Liver (tissue), 9 donors: ENCODE data around the gene NEK7. TPM values are rescaled to one million over a fixed set of nuclear protein-coding genes. Genes with fewer than 3 reads are reported as not detected.

Source experiments
- DNase-seq: peaks from one replicate; pipeline ENCODE4 v3.0.0-alpha.2; 2017; ENCODE audit warnings: low spot score
- H3K27ac ChIP-seq, 2 donors: one replicate each; pipeline ENCODE4 v1.7.0; 2013; ENCODE audit warnings: inconsistent platforms in 2 of 2, low read length in 2 of 2, control low read depth in 1 of 2, low read depth in 1 of 2, mild to moderate bottlenecking in 1 of 2
- H3K27me3 ChIP-seq, 4 donors: one replicate each; pipeline versions ENCODE4 v1.6.1 to v1.7.0; 2013; ENCODE audit warnings: low read length in 3 of 4, inconsistent platforms in 1 of 4, mild to moderate bottlenecking in 1 of 4, moderate library complexity in 1 of 4; ENCODE audit not compliant: control insufficient read depth in 4 of 4, insufficient read depth in 4 of 4
- H3K36me3 ChIP-seq, 4 donors: one replicate each; pipeline versions ENCODE4 v1.6.1 to v1.7.0; 2013; ENCODE audit warnings: low read length in 3 of 4, mild to moderate bottlenecking in 3 of 4, low read depth in 1 of 4, moderate library complexity in 1 of 4; ENCODE audit not compliant: control insufficient read depth in 4 of 4, insufficient read depth in 3 of 4
- H3K4me1 ChIP-seq, 4 donors: one replicate each; pipeline versions ENCODE4 v1.6.1 to v1.7.0; 2013; ENCODE audit warnings: low read length in 3 of 4, mild to moderate bottlenecking in 3 of 4, moderate library complexity in 1 of 4; ENCODE audit not compliant: control insufficient read depth in 4 of 4, insufficient read depth in 4 of 4
- H3K4me3 ChIP-seq, 3 donors: one replicate each; pipeline versions ENCODE4 v1.6.1 to v1.7.0; 2013; ENCODE audit warnings: low read length in 3 of 3, control low read depth in 1 of 3, low read depth in 1 of 3, mild to moderate bottlenecking in 1 of 3
- H3K9ac ChIP-seq, 2 donors: one replicate each; pipeline ENCODE4 v1.7.0; 2013; ENCODE audit warnings: low read length in 2 of 2, mild to moderate bottlenecking in 2 of 2, moderate library complexity in 2 of 2, control low read depth in 1 of 2, low read depth in 1 of 2
- H3K9me3 ChIP-seq, 4 donors: one replicate each; pipeline versions ENCODE4 v1.6.1 to v1.7.0; 2013; ENCODE audit warnings: low read length in 3 of 4; ENCODE audit not compliant: control insufficient read depth in 4 of 4
- EGR1 ChIP-seq, 2 donors: IDR thresholded peaks; 2 replicates each; pipeline ENCODE4 v1.6.1; 2016 to 2018; ENCODE audit warnings: antibody characterized with exemption in 2 of 2, low read depth in 2 of 2
- FOXA1 ChIP-seq: IDR thresholded peaks from 2 replicates; pipeline ENCODE4 v1.6.1; 2016; ENCODE audit warnings: antibody characterized with exemption
- FOXA2 ChIP-seq: IDR thresholded peaks from 2 replicates; pipeline ENCODE4 v1.6.1; 2016; ENCODE audit warnings: antibody characterized with exemption
- GABPA ChIP-seq, 2 donors: IDR thresholded peaks in 1 of 2; conservative IDR thresholded peaks in 1 of 2; 2 replicates each; pipeline ENCODE4 v1.6.1; 2016; ENCODE audit warnings: antibody characterized with exemption in 2 of 2, mild to moderate bottlenecking in 1 of 2, moderate library complexity in 1 of 2
- HNF4A ChIP-seq, 2 donors: conservative IDR thresholded peaks; 2 replicates each; pipeline ENCODE4 v1.6.1; 2016; ENCODE audit warnings: antibody characterized with exemption in 2 of 2, mild to moderate bottlenecking in 2 of 2
- HNF4G ChIP-seq: IDR thresholded peaks from 2 replicates; pipeline ENCODE4 v1.6.1; 2016; ENCODE audit warnings: antibody characterized with exemption
- JUND ChIP-seq, 2 donors: IDR thresholded peaks; 2 replicates each; pipeline ENCODE4 v1.6.1; 2016; ENCODE audit warnings: antibody characterized with exemption in 2 of 2
- NR2F2 ChIP-seq: IDR thresholded peaks from 2 replicates; pipeline ENCODE4 v1.6.1; 2016; ENCODE audit warnings: antibody characterized with exemption
- RAD21 ChIP-seq, 2 donors: IDR thresholded peaks; 2 replicates each; pipeline ENCODE4 v1.6.1; 2016; ENCODE audit warnings: antibody characterized with exemption in 2 of 2, mild to moderate bottlenecking in 2 of 2
- RXRA ChIP-seq, 2 donors: IDR thresholded peaks; 2 replicates each; pipeline ENCODE4 v1.6.1; 2017 to 2018; ENCODE audit warnings: antibody characterized with exemption in 2 of 2, mild to moderate bottlenecking in 1 of 2
- SP1 ChIP-seq: IDR thresholded peaks from 2 replicates; pipeline ENCODE4 v1.6.1; 2018; ENCODE audit warnings: antibody characterized with exemption, mild to moderate bottlenecking
- TAF1 ChIP-seq: conservative IDR thresholded peaks from 2 replicates; pipeline ENCODE4 v1.6.1; 2016; ENCODE audit warnings: antibody characterized with exemption, mild to moderate bottlenecking
- YY1 ChIP-seq: IDR thresholded peaks from 2 replicates; pipeline ENCODE4 v1.6.1; 2016; ENCODE audit warnings: antibody characterized with exemption, mild to moderate bottlenecking
- WGBS: extraction: QIAGEN DNeasy Blood & Tissue Kit; methylation state at CpG from one replicate; pipeline ENCODE4 v1.1.7; 2013; 5-methylcytosine and 5-hydroxymethylcytosine counted together
- polyA plus RNA-seq, 2 donors: library from polyadenylated mRNA; stranded (reverse) in 1 of 2; unstranded in 1 of 2; fragments of 200-250 nt in 1 of 2; fragments of >200 nt in 1 of 2; fragmentation: Nextera tagmentation in 1 of 2; extraction: Ambion mirVana in 1 of 2; gene quantifications; one replicate each; pipeline versions ENCODE4 v1.2.1 to v1.2.3, GENCODE V29; 2013 to 2015
- total RNA-seq, 2 donors: library from RNA; depleted of rRNA; stranded (reverse); fragments of >200 nt; gene quantifications; one replicate each; pipeline ENCODE4 v1.2.3, GENCODE V29; 2014
- TF ChIP-seq, protein P1 (sequence below): IDR thresholded peaks from 2 replicates; pipeline ENCODE4 v1.6.1; 2016; ENCODE audit warnings: antibody characterized with exemption, mild to moderate bottlenecking
- TF ChIP-seq, protein P2 (sequence below): IDR thresholded peaks from 2 replicates; pipeline ENCODE4 v1.6.1; 2016; ENCODE audit warnings: antibody characterized with exemption
- TF ChIP-seq, protein P3 (sequence below): IDR thresholded peaks from 2 replicates; pipeline ENCODE4 v1.6.1; 2016; ENCODE audit warnings: antibody characterized with exemption
- TF ChIP-seq, protein P4 (sequence below): fragments of 150-350 bp; IDR thresholded peaks from 2 replicates; pipeline ENCODE4 v1.5.1; 2017; ENCODE audit warnings: improper control_type of control experiment, low read depth, low read length; ENCODE audit not compliant: missing input control
- TF ChIP-seq, protein P5 (sequence below): IDR thresholded peaks from 2 replicates; pipeline ENCODE4 v1.6.1; 2016; ENCODE audit warnings: antibody characterized with exemption
- donor health status: healthy.
- donor health status: healthy.
- donor health status: healthy.
- donor health status: healthy.
- donor health status: healthy.

NEK7 gene
- total and polyA plus RNA-seq, 4 donors = 9.2 to 34.4 (median 20.2) TPM

DNA sequence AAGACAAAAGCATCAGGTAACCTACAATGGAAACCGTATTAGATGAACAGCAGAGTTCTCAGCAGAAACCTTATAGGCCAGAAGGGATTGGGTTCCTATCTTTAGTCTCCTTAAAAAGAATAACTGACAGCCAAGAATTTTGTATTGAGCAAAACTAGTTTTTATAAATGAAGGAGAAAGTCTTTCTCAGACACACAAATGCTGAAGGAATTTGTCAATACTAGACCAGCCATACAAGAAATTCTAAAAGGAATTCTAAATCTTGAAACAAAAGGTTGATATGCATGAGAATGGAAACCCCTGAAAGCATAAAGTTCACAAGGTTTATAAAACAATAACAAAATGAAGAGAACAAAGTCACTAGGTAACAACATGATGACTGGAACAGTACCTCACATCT is 58.1 kb downstream of the NEK7 start:
- Histone ChIP-seq H3K27ac (no peak overlapping the region), H3K9ac (no peak overlapping the region), H3K27me3 (no peaks in the 10 kb centered on the region), H3K4me3 (no peak overlapping the region), H3K4me1 (no peaks in the 10 kb centered on the region), H3K36me3 (peaks cover 0 to 5% (median 1%) of the 10 kb centered on the region in 4 donors), H3K9me3 (no peaks in the 10 kb centered on the region)
- WGBS = 97% methylated on average over 1 of the region's 1 CpG
- DNase-seq = no peak
- no peak for TF ChIP-seq NR2F2
- TF ChIP-seq, protein P1, sequence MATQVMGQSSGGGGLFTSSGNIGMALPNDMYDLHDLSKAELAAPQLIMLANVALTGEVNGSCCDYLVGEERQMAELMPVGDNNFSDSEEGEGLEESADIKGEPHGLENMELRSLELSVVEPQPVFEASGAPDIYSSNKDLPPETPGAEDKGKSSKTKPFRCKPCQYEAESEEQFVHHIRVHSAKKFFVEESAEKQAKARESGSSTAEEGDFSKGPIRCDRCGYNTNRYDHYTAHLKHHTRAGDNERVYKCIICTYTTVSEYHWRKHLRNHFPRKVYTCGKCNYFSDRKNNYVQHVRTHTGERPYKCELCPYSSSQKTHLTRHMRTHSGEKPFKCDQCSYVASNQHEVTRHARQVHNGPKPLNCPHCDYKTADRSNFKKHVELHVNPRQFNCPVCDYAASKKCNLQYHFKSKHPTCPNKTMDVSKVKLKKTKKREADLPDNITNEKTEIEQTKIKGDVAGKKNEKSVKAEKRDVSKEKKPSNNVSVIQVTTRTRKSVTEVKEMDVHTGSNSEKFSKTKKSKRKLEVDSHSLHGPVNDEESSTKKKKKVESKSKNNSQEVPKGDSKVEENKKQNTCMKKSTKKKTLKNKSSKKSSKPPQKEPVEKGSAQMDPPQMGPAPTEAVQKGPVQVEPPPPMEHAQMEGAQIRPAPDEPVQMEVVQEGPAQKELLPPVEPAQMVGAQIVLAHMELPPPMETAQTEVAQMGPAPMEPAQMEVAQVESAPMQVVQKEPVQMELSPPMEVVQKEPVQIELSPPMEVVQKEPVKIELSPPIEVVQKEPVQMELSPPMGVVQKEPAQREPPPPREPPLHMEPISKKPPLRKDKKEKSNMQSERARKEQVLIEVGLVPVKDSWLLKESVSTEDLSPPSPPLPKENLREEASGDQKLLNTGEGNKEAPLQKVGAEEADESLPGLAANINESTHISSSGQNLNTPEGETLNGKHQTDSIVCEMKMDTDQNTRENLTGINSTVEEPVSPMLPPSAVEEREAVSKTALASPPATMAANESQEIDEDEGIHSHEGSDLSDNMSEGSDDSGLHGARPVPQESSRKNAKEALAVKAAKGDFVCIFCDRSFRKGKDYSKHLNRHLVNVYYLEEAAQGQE = no peak
- no peak for TF ChIP-seq HNF4G
- TF ChIP-seq GABPA (IDR thresholded peaks at IDR 0.05 in 1 of 2, conservative IDR thresholded peaks at IDR 0.05 in 1 of 2) = no peak
- no peak for TF ChIP-seq HNF4A (conservative IDR thresholded peaks at IDR 0.05)
- TF ChIP-seq, protein P2, sequence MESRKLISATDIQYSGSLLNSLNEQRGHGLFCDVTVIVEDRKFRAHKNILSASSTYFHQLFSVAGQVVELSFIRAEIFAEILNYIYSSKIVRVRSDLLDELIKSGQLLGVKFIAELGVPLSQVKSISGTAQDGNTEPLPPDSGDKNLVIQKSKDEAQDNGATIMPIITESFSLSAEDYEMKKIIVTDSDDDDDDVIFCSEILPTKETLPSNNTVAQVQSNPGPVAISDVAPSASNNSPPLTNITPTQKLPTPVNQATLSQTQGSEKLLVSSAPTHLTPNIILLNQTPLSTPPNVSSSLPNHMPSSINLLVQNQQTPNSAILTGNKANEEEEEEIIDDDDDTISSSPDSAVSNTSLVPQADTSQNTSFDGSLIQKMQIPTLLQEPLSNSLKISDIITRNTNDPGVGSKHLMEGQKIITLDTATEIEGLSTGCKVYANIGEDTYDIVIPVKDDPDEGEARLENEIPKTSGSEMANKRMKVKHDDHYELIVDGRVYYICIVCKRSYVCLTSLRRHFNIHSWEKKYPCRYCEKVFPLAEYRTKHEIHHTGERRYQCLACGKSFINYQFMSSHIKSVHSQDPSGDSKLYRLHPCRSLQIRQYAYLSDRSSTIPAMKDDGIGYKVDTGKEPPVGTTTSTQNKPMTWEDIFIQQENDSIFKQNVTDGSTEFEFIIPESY = no peak
- TF ChIP-seq SP1 = no peak
- no peak for TF ChIP-seq RAD21 (IDR thresholded peaks at IDR 0.05)
- TF ChIP-seq, protein P3, sequence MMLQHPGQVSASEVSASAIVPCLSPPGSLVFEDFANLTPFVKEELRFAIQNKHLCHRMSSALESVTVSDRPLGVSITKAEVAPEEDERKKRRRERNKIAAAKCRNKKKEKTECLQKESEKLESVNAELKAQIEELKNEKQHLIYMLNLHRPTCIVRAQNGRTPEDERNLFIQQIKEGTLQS = no peak
- TF ChIP-seq, protein P4, sequence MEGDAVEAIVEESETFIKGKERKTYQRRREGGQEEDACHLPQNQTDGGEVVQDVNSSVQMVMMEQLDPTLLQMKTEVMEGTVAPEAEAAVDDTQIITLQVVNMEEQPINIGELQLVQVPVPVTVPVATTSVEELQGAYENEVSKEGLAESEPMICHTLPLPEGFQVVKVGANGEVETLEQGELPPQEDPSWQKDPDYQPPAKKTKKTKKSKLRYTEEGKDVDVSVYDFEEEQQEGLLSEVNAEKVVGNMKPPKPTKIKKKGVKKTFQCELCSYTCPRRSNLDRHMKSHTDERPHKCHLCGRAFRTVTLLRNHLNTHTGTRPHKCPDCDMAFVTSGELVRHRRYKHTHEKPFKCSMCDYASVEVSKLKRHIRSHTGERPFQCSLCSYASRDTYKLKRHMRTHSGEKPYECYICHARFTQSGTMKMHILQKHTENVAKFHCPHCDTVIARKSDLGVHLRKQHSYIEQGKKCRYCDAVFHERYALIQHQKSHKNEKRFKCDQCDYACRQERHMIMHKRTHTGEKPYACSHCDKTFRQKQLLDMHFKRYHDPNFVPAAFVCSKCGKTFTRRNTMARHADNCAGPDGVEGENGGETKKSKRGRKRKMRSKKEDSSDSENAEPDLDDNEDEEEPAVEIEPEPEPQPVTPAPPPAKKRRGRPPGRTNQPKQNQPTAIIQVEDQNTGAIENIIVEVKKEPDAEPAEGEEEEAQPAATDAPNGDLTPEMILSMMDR = no peak
- no peak for TF ChIP-seq FOXA1
- TF ChIP-seq, protein P5, sequence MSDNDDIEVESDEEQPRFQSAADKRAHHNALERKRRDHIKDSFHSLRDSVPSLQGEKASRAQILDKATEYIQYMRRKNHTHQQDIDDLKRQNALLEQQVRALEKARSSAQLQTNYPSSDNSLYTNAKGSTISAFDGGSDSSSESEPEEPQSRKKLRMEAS = no peak
- TF ChIP-seq YY1 = no peak
- TF ChIP-seq FOXA2 = no peak
- TF ChIP-seq RXRA (IDR thresholded peaks at IDR 0.05) = no peak
- TF ChIP-seq TAF1 = no peak
- no peak for TF ChIP-seq JUND (IDR thresholded peaks at IDR 0.05)
- no peak for TF ChIP-seq EGR1 (IDR thresholded peaks at IDR 0.05; ENCODE audit: low read depth in 2 of 2)
